Measurements from ENCODE around the gene TRIM36.
A peak's percentile ranks its signal among the peaks of the same experiment; 100 is the strongest.

TRIM36 gene, protein sequence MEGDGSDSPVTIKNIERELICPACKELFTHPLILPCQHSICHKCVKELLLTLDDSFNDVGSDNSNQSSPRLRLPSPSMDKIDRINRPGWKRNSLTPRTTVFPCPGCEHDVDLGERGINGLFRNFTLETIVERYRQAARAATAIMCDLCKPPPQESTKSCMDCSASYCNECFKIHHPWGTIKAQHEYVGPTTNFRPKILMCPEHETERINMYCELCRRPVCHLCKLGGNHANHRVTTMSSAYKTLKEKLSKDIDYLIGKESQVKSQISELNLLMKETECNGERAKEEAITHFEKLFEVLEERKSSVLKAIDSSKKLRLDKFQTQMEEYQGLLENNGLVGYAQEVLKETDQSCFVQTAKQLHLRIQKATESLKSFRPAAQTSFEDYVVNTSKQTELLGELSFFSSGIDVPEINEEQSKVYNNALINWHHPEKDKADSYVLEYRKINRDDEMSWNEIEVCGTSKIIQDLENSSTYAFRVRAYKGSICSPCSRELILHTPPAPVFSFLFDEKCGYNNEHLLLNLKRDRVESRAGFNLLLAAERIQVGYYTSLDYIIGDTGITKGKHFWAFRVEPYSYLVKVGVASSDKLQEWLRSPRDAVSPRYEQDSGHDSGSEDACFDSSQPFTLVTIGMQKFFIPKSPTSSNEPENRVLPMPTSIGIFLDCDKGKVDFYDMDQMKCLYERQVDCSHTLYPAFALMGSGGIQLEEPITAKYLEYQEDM

GRCh38 chr5:115169487-115170133 is at the start of gene TRIM36:
Gene TRIM36, minus strand, starts transcription at chr5:115169908. Its CDS starts 274 bp downstream, at chr5:115169634.
- FAIRE-seq: peak; percentile 50
- peak; percentile 82 for TF ChIP-seq POLR2A (IDR thresholded peaks at IDR 0.05; ENCODE audit: low read depth, low read length)
- peak; percentile 93 for DNase-seq (ENCODE audit: insufficient read length, low spot score)

DNA sequence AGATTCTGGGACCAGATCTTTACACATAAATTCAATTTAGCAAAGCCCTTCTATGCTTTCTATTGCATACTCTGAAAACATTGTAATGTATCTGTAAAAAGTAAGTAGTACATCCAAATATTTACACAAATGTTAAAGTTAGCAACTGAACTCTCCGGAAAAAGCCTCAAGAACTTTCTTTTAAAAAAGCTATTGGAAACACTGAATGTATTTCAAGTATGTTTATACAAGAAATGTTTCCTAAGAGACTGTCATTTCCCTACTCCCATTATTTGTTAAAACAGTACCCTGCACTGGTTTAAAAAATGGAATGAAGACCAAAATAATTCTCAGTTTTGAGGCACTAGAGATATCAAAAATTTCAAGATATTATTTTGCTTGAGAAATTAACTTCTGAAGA is 44.8 kb upstream of the TRIM36 start:
- no peak for FAIRE-seq
- TF ChIP-seq POLR2A (IDR thresholded peaks at IDR 0.05; ENCODE audit: low read depth, low read length): no peak
- no peak for DNase-seq (ENCODE audit: insufficient read length, low spot score)

- FAIRE-seq: no peak
- no peak for DNase-seq (ENCODE audit: insufficient read length, low spot score)
- no peak for TF ChIP-seq POLR2A (IDR thresholded peaks at IDR 0.05; ENCODE audit: low read depth, low read length)
Observed at GRCh38 chr5:115209279-115209678, 39.6 kb upstream of the TRIM36 start.

DNA sequence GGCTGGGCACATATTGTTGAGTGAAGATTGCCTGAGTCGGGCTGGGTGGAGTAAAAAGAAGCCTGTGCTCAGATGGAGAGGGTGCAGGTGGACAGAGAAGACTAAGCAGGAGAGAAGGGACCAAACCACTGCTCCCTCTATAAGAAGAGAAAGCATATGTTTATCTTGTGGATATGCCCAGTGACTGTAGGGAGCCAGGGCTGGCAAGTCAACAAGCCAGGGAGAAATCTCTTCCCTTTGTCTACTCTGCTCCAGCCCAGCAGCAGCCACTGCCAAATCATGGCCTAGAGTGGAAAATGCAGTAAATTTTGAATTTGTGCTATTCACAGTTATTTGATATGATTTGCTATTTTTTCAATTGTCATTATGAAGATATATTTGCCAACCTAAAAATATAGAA is 33.2 kb upstream of the TRIM36 start:
- no peak for TF ChIP-seq POLR2A (IDR thresholded peaks at IDR 0.05; ENCODE audit: low read depth, low read length)
- FAIRE-seq (no peak), DNase-seq (ENCODE audit: insufficient read length, low spot score) (no peak)

DNA sequence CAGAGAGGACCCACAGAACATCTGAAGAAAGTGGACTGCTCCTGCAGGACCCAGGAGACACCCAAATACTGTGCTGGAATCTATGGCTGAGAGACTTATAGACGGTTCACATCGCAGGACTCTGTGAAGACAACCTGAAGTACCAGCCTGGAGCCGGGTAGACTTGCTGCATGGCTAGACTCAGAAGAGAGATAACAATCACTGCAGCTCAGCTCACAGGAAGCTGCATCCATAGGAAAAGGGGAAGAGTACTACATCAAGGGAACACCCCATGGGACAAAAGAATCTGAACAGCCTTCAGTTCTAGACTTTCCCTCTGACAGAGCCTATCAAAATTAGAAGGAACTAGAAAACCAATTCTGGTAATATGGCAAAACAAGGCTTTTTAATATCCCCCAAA is 26.5 kb upstream of the TRIM36 start:
- no peak for TF ChIP-seq POLR2A (IDR thresholded peaks at IDR 0.05; ENCODE audit: low read depth, low read length)
- DNase-seq (ENCODE audit: insufficient read length, low spot score): no peak
- FAIRE-seq: no peak

- TF ChIP-seq POLR2A (IDR thresholded peaks at IDR 0.05; ENCODE audit: low read depth, low read length): no peak
- FAIRE-seq (no peak), DNase-seq (ENCODE audit: insufficient read length, low spot score) (no peak)
Observed at GRCh38 chr5:115194676-115195075, 25.0 kb upstream of the TRIM36 start.

DNA sequence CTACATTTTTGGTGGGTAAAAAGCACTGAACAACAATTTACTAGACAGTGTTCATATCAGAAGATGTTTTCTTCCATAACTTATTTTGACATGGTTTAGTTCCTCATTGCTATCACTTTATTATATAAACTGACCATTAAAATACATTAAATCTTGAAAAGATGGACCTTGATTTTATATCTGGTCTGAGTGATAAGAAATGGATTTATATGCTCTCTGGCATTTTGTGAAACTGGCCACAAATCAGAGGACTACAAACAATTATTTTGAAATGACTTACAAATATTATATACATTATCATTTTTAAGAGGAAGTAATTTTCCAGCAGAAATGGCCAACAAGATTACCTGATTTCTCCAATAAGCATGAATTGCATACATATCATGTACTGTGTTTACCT is 23.6 kb upstream of the TRIM36 start:
- no peak for FAIRE-seq
- no peak for TF ChIP-seq POLR2A (IDR thresholded peaks at IDR 0.05; ENCODE audit: low read depth, low read length)
- no peak for DNase-seq (ENCODE audit: insufficient read length, low spot score)

GRCh38 chr5:115192098-115192497 is 22.4 kb upstream of the TRIM36 start:
- TF ChIP-seq POLR2A (IDR thresholded peaks at IDR 0.05; ENCODE audit: low read depth, low read length): no peak
- no peak for DNase-seq (ENCODE audit: insufficient read length, low spot score)
- FAIRE-seq: no peak

GRCh38 chr5:115191474-115192031 is 21.8 kb upstream of the TRIM36 start:
- no peak for TF ChIP-seq POLR2A (IDR thresholded peaks at IDR 0.05; ENCODE audit: low read depth, low read length)
- DNase-seq (ENCODE audit: insufficient read length, low spot score) (no peak), FAIRE-seq (no peak)

DNA sequence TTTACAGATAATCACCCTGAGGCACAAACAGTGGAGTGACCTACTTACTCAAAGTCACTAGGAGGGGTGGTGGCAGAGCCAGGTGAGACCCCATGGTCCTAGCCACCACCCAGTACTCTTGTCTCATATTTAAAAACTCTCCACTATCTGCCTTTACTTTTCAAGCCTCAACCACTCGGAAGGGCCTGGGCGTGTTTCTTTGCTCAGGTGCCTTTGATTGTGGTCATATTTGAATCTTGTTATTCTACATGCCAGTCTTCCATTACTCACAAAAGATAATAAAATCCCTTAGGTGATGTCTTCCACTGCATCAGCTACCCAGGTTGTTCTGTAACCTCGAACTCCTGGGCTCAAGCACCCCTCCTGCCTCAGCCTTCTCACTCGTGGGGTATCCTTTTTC is 20.7 kb upstream of the TRIM36 start:
- no peak for TF ChIP-seq POLR2A (IDR thresholded peaks at IDR 0.05; ENCODE audit: low read depth, low read length)
- no peak for FAIRE-seq
- no peak for DNase-seq (ENCODE audit: insufficient read length, low spot score)

GRCh38 chr5:115189866-115190265 is 20.2 kb upstream of the TRIM36 start:
- DNase-seq (ENCODE audit: insufficient read length, low spot score) (no peak), FAIRE-seq (no peak)
- TF ChIP-seq POLR2A (IDR thresholded peaks at IDR 0.05; ENCODE audit: low read depth, low read length): no peak

- FAIRE-seq (no peak), DNase-seq (ENCODE audit: insufficient read length, low spot score) (no peak)
- no peak for TF ChIP-seq POLR2A (IDR thresholded peaks at IDR 0.05; ENCODE audit: low read depth, low read length)
Observed at GRCh38 chr5:115186794-115187193, 17.1 kb upstream of the TRIM36 start.

DNA sequence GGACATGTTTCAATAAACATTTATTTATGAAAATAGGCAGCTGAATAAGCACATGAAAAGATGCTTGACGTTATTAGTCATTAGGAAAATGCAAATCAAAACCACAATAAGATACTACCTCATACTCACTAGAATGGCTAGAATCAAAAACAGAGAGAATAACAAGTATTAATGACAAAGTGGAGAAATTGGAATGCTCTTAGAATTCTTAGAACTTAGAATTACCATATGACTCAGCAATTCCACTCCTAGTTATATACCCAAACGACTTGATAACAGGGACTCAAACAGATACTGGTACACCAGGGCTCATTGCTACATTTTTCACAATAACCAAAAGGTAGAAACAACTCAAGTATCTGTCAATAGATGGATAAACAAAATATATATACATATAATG is 15.1 kb upstream of the TRIM36 start:
- DNase-seq (ENCODE audit: insufficient read length, low spot score) (no peak), FAIRE-seq (no peak)

GRCh38 chr5:115181757-115182156 is 12.0 kb upstream of the TRIM36 start:
- FAIRE-seq (no peak), DNase-seq (ENCODE audit: insufficient read length, low spot score) (no peak)
- TF ChIP-seq POLR2A (IDR thresholded peaks at IDR 0.05; ENCODE audit: low read depth, low read length): no peak

More for the DNA sequence above, 15.1 kb upstream of the TRIM36 start:
- TF ChIP-seq POLR2A (IDR thresholded peaks at IDR 0.05; ENCODE audit: low read depth, low read length): no peak

Measured in H54 (cell line).